HCT116 (cell line): Measurements from ENCODE around the gene LEFTY2. TPM values are rescaled to one million over a fixed set of nuclear protein-coding genes. Genes with fewer than 3 reads are reported as not detected.

ENCODE experiments used
- ATAC-seq: fragments of 200-7000 bp; cut with Tn5 transposase; 2 replicates; pipeline ENCODE4 v1.9.1; 2020; ENCODE audit warnings: mild to moderate bottlenecking, moderate library complexity
- BruUV-seq: library from RNA; stranded (reverse); fragments of 400-500 nt; replicated peaks from 2 replicates; lab custom pipeline; 2021; lab: Mats Ljungman, UMichigan
- CTCF ChIA-PET: fragments of 300-600 bp; sonication (Branson Sonifier 250); formaldehyde crosslinking; loops from one replicate; lab custom pipeline; 2021; ENCODE audit warnings: antibody characterized with exemption; lab: Charles Lee
- POLR2A ChIA-PET: fragments of 300-600, 350-600 bp; sonication (Branson Sonifier 250); formaldehyde crosslinking; loops from one replicate; lab custom pipeline; 2021; ENCODE audit warnings: antibody characterized with exemption; lab: Charles Lee
- RAD21 ChIA-PET, 2 experiments: fragments of 300-600 bp; sonication (Branson Sonifier 250); formaldehyde crosslinking; loops; one replicate each; lab custom pipeline; 2023; ENCODE audit warnings: low total read pairs in 2 of 2; ENCODE audit not compliant: uncharacterized antibody in 2 of 2, unreplicated experiment in 2 of 2, low non-redundant PET in 1 of 2; lab: Charles Lee
- DNase-seq: peaks from one replicate; pipeline ENCODE4 v3.0.0-alpha.2; 2010; ENCODE audit warnings: low read depth, low spot score
- H2AFZ ChIP-seq: fragments of 200-600 bp; shearing (Covaris generic), sonication (generic); 2 replicates; pipeline ENCODE4 v1.6.1; 2017; ENCODE audit warnings: low read depth, mixed run types, mixed read lengths, antibody characterized with exemption, low read length; ENCODE audit not compliant: poor library complexity, severe bottlenecking
- H3K27ac ChIP-seq: 2 replicates; pipeline ENCODE4 v1.5.1; 2012; ENCODE audit warnings: low read depth, low read length
- H3K27me3 ChIP-seq: fragments of 200-600 bp; sonication (generic); 2 replicates; pipeline ENCODE4 v1.6.1; 2016; ENCODE audit warnings: mixed run types, low read length, mixed read lengths; ENCODE audit not compliant: insufficient read depth
- H3K36me3 ChIP-seq, 2 experiments: fragments of 200-500 bp in 1 of 2; fragments of 200-600 bp in 1 of 2; sonication (Bioruptor generic) in 1 of 2; sonication (generic) in 1 of 2; 2 replicates each; pipeline versions ENCODE4 v1.5.1 to v1.6.1; 2014 to 2016; ENCODE audit warnings: low read length in 2 of 2, inconsistent platforms in 1 of 2, mixed read lengths in 1 of 2, mixed run types in 1 of 2; ENCODE audit not compliant: insufficient read depth in 2 of 2, control insufficient read depth in 1 of 2
- H3K4me1 ChIP-seq, 2 experiments: fragments of 200-600 bp in 1 of 2; sonication (generic) in 1 of 2; 2 replicates each; pipeline versions ENCODE4 v1.5.1 to v1.6.1; 2012 to 2017; ENCODE audit warnings: low read length in 2 of 2, inconsistent platforms in 1 of 2, mild to moderate bottlenecking in 1 of 2, mixed read lengths in 1 of 2, mixed run types in 1 of 2, moderate library complexity in 1 of 2; ENCODE audit not compliant: insufficient read depth in 2 of 2, control insufficient read depth in 1 of 2
- H3K4me2 ChIP-seq: fragments of 200-600 bp; sonication (generic); 2 replicates; pipeline ENCODE4 v1.6.1; 2017; ENCODE audit warnings: mixed run types, low read length, mixed read lengths
- H3K4me3 ChIP-seq, 2 experiments: fragments of 200-600 bp in 1 of 2; sonication (generic) in 1 of 2; replicated peaks in 1 of 2; 2 replicates each; pipeline ENCODE4 v1.5.1; 2011 to 2016; ENCODE audit warnings: low read length in 2 of 2, control low read depth in 1 of 2, low read depth in 1 of 2, mild to moderate bottlenecking in 1 of 2, mixed read lengths in 1 of 2, mixed run types in 1 of 2
- H3K79me2 ChIP-seq: fragments of 200-600 bp; sonication (generic); 2 replicates; pipeline ENCODE4 v1.6.1; 2017; ENCODE audit warnings: mild to moderate bottlenecking, mixed run types, low read length, moderate library complexity, mixed read lengths; ENCODE audit not compliant: insufficient read depth
- H3K9ac ChIP-seq: fragments of 200-600 bp; sonication (generic); 2 replicates; pipeline ENCODE4 v1.6.1; 2016; ENCODE audit warnings: low read length, mixed read lengths
- H3K9me2 ChIP-seq: fragments of 200-600 bp; sonication (generic), shearing (Covaris generic); 2 replicates; pipeline ENCODE4 v1.6.1; 2017; ENCODE audit warnings: mixed run types, mild to moderate bottlenecking, moderate library complexity; ENCODE audit not compliant: insufficient read depth
- H3K9me3 ChIP-seq, 2 experiments: fragments of 200-500 bp in 1 of 2; fragments of 200-600 bp in 1 of 2; sonication (Bioruptor generic) in 1 of 2; sonication (generic) in 1 of 2; 2 replicates each; pipeline ENCODE4 v1.6.1; 2014 to 2017; ENCODE audit warnings: low read length in 2 of 2, mixed read lengths in 2 of 2, inconsistent platforms in 1 of 2, low read depth in 1 of 2, mild to moderate bottlenecking in 1 of 2, mixed run types in 1 of 2, moderate library complexity in 1 of 2; ENCODE audit not compliant: control insufficient read depth in 1 of 2, insufficient read depth in 1 of 2
- H4K20me1 ChIP-seq: fragments of 200-600 bp; sonication (generic), shearing (Covaris generic); 2 replicates; pipeline ENCODE4 v1.6.1; 2017; ENCODE audit warnings: mixed run types, mild to moderate bottlenecking, moderate library complexity; ENCODE audit not compliant: insufficient read depth
- CEBPB ChIP-seq: IDR thresholded peaks from 2 replicates; pipeline ENCODE4 v1.6.1; 2012; ENCODE audit warnings: low read depth
- EGR1 ChIP-seq: IDR thresholded peaks from 2 replicates; pipeline ENCODE4 v1.6.1; 2012; ENCODE audit warnings: low read depth
- ELF1 ChIP-seq: IDR thresholded peaks from 2 replicates; pipeline ENCODE4 v1.6.1; 2012; ENCODE audit warnings: low read depth, borderline replicate concordance
- EZH2 ChIP-seq: fragments of 200-600 bp; sonication (generic); IDR thresholded peaks from 2 replicates; pipeline ENCODE4 v1.6.1; 2017; ENCODE audit warnings: antibody characterized with exemption, mixed run types
- EZH2phosphoT487 ChIP-seq: fragments of 200-600 bp; IDR thresholded peaks from 2 replicates; pipeline ENCODE4 v1.6.1; 2018; ENCODE audit warnings: antibody characterized with exemption, borderline replicate concordance
- FOSL1 ChIP-seq: IDR thresholded peaks from 2 replicates; pipeline ENCODE4 v1.6.1; 2012; ENCODE audit warnings: low read depth
- POLR2A ChIP-seq: IDR thresholded peaks from 2 replicates; pipeline ENCODE4 v1.7.0; 2011; ENCODE audit warnings: borderline replicate concordance; ENCODE audit not compliant: insufficient read depth, insufficient read length; ENCODE audit errors: extremely low read depth
- POLR2AphosphoS5 ChIP-seq: IDR thresholded peaks from 2 replicates; pipeline ENCODE4 v1.6.1; 2011; ENCODE audit warnings: mild to moderate bottlenecking, low read depth, low read length, moderate library complexity
- SIN3A ChIP-seq: IDR thresholded peaks from 2 replicates; pipeline ENCODE4 v1.6.1; 2012; ENCODE audit warnings: low read depth
- SP1 ChIP-seq: IDR thresholded peaks from 2 replicates; pipeline ENCODE4 v1.6.1; 2012; ENCODE audit warnings: low read depth
- SRF ChIP-seq: IDR thresholded peaks from 2 replicates; pipeline ENCODE4 v1.6.1; 2012; ENCODE audit warnings: low read depth
- TCF7L2 ChIP-seq: IDR thresholded peaks from 2 replicates; pipeline ENCODE4 v1.7.0; 2011; ENCODE audit warnings: borderline replicate concordance, inconsistent platforms; ENCODE audit not compliant: insufficient read depth, insufficient read length; ENCODE audit errors: extremely low read depth
- YY1 ChIP-seq: IDR thresholded peaks from 2 replicates; pipeline ENCODE4 v1.6.1; 2011; ENCODE audit warnings: low read length, low read depth, moderate library complexity, mild to moderate bottlenecking; ENCODE audit not compliant: insufficient replicate concordance; ENCODE audit errors: extremely low read depth
- ZFX ChIP-seq: fragments of 450-650 bp; IDR thresholded peaks from 2 replicates; pipeline ENCODE4 v1.6.1; 2017
- ZNF274 ChIP-seq: fragments of 200-500 bp; sonication (Bioruptor generic); IDR thresholded peaks from 2 replicates; pipeline ENCODE4 v1.6.1; 2014; ENCODE audit warnings: mild to moderate bottlenecking, low read depth, low read length, inconsistent platforms
- intact Hi-C: fragments of 100-400 bp; cut with micrococcal nuclease; formaldehyde crosslinking; loops from 2 replicates; pipeline ENCODE4 v1.10.0; 2022
- total RNA-seq: library from RNA; stranded (reverse); gene quantifications from one replicate; pipeline ENCODE4 v1.2.1, GENCODE V29; 2021; ENCODE audit not compliant: unreplicated experiment
- TF ChIP-seq, protein P1 (sequence below), 3 experiments: fragments of 200-600 bp in 1 of 3; sonication (generic) in 1 of 3; IDR thresholded peaks in 2 of 3; conservative IDR thresholded peaks in 1 of 3; 2 replicates each; pipeline ENCODE4 v1.5.1; 2012 to 2017; ENCODE audit warnings: low read depth in 2 of 3, low read length in 2 of 3, antibody characterized with exemption in 1 of 3, borderline replicate concordance in 1 of 3, control low read depth in 1 of 3, mild to moderate bottlenecking in 1 of 3, mixed read lengths in 1 of 3, mixed run types in 1 of 3, moderate library complexity in 1 of 3; ENCODE audit not compliant: insufficient read depth in 1 of 3
- TF ChIP-seq, protein P2 (sequence below): IDR thresholded peaks from 2 replicates; pipeline ENCODE4 v1.6.1; 2012; ENCODE audit warnings: low read depth
- TF ChIP-seq, protein P3 (sequence below): IDR thresholded peaks from 2 replicates; pipeline ENCODE4 v1.6.1; 2011; ENCODE audit warnings: mild to moderate bottlenecking, low read length, moderate library complexity; ENCODE audit not compliant: insufficient replicate concordance; ENCODE audit errors: extremely low read depth
- TF ChIP-seq, protein P4 (sequence below): IDR thresholded peaks from 2 replicates; pipeline ENCODE4 v1.6.1; 2012

LEFTY2 gene
- total RNA-seq, 1 experiment from 2014 or later = not detected

DNA sequence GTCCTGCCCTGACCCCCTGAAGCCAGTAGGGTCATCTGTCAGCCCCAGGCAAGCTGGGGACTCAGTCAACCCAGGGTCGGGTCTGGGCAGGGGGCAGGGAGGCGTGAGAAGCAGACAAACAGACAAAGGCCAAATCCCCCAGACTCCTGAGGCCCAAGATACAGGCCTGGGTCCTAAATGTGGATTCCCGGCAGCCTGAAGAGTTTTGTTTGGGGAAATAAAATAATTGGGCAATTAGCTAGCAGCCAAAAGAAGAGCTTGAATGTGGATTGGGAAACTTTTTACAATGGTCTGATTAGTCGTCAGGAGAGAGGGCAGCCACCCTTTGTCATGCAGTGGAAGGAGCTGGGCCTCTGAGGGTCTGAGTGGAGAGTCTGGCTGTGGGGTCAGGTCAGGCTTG is 4.5 kb upstream of the LEFTY2 start:
- no peaks in the 10 kb centered on the region for H4K20me1 ChIP-seq
- ChIA-PET CTCF (no interaction called here), RAD21 (no interaction called here), POLR2A (no interaction called here)
- H3K27me3 ChIP-seq = no peaks in the 10 kb centered on the region
- intact Hi-C loops = no loop called here
- ATAC-seq = no peak
- no peak overlapping the region for H3K9ac ChIP-seq
- TF ChIP-seq, protein P1, sequence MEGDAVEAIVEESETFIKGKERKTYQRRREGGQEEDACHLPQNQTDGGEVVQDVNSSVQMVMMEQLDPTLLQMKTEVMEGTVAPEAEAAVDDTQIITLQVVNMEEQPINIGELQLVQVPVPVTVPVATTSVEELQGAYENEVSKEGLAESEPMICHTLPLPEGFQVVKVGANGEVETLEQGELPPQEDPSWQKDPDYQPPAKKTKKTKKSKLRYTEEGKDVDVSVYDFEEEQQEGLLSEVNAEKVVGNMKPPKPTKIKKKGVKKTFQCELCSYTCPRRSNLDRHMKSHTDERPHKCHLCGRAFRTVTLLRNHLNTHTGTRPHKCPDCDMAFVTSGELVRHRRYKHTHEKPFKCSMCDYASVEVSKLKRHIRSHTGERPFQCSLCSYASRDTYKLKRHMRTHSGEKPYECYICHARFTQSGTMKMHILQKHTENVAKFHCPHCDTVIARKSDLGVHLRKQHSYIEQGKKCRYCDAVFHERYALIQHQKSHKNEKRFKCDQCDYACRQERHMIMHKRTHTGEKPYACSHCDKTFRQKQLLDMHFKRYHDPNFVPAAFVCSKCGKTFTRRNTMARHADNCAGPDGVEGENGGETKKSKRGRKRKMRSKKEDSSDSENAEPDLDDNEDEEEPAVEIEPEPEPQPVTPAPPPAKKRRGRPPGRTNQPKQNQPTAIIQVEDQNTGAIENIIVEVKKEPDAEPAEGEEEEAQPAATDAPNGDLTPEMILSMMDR (IDR thresholded peaks at IDR 0.05 in 2 of 3, conservative IDR thresholded peaks at IDR 0.05 in 1 of 3; ENCODE audit: borderline replicate concordance in 1 of 3, insufficient read depth in 1 of 3, low read depth in 2 of 3, low read length in 2 of 3) = no peak
- TF ChIP-seq SIN3A (no peak), EGR1 (no peak), POLR2A (no peak), SRF (no peak), CEBPB (no peak), EZH2 (no peak), ZFX (no peak), YY1 (no peak), FOSL1 (no peak), TCF7L2 (no peak), SP1 (no peak), ZNF274 (no peak), EZH2phosphoT487 (no peak), ELF1 (no peak), POLR2AphosphoS5 (no peak)
- TF ChIP-seq, protein P2, sequence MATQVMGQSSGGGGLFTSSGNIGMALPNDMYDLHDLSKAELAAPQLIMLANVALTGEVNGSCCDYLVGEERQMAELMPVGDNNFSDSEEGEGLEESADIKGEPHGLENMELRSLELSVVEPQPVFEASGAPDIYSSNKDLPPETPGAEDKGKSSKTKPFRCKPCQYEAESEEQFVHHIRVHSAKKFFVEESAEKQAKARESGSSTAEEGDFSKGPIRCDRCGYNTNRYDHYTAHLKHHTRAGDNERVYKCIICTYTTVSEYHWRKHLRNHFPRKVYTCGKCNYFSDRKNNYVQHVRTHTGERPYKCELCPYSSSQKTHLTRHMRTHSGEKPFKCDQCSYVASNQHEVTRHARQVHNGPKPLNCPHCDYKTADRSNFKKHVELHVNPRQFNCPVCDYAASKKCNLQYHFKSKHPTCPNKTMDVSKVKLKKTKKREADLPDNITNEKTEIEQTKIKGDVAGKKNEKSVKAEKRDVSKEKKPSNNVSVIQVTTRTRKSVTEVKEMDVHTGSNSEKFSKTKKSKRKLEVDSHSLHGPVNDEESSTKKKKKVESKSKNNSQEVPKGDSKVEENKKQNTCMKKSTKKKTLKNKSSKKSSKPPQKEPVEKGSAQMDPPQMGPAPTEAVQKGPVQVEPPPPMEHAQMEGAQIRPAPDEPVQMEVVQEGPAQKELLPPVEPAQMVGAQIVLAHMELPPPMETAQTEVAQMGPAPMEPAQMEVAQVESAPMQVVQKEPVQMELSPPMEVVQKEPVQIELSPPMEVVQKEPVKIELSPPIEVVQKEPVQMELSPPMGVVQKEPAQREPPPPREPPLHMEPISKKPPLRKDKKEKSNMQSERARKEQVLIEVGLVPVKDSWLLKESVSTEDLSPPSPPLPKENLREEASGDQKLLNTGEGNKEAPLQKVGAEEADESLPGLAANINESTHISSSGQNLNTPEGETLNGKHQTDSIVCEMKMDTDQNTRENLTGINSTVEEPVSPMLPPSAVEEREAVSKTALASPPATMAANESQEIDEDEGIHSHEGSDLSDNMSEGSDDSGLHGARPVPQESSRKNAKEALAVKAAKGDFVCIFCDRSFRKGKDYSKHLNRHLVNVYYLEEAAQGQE = no peak
- TF ChIP-seq, protein P3, sequence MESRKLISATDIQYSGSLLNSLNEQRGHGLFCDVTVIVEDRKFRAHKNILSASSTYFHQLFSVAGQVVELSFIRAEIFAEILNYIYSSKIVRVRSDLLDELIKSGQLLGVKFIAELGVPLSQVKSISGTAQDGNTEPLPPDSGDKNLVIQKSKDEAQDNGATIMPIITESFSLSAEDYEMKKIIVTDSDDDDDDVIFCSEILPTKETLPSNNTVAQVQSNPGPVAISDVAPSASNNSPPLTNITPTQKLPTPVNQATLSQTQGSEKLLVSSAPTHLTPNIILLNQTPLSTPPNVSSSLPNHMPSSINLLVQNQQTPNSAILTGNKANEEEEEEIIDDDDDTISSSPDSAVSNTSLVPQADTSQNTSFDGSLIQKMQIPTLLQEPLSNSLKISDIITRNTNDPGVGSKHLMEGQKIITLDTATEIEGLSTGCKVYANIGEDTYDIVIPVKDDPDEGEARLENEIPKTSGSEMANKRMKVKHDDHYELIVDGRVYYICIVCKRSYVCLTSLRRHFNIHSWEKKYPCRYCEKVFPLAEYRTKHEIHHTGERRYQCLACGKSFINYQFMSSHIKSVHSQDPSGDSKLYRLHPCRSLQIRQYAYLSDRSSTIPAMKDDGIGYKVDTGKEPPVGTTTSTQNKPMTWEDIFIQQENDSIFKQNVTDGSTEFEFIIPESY = no peak
- TF ChIP-seq, protein P4, sequence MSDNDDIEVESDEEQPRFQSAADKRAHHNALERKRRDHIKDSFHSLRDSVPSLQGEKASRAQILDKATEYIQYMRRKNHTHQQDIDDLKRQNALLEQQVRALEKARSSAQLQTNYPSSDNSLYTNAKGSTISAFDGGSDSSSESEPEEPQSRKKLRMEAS = no peak
- no peak overlapping the region for H3K27ac ChIP-seq
- no peaks in the 10 kb centered on the region for H3K4me1 ChIP-seq
- no peak for DNase-seq
- H3K36me3 ChIP-seq = no peaks in the 10 kb centered on the region
- no peaks in the 10 kb centered on the region for H3K9me3 ChIP-seq
- BruUV-seq = no TSS peak
- no peaks in the 10 kb centered on the region for H3K9me2 ChIP-seq
- H3K79me2 ChIP-seq = no peaks in the 10 kb centered on the region
- H2AFZ ChIP-seq = no peak overlapping the region
- no peak overlapping the region for H3K4me2 ChIP-seq
- H3K4me3 ChIP-seq = no peak overlapping the region
